ENCODE data around the gene OR1C1. TPM values are rescaled to one million over a fixed set of nuclear protein-coding genes. Genes with fewer than 3 reads are reported as not detected.

OR1C1 gene
- total RNA-seq, 2 experiments from 2014 or later: not detected

DNA sequence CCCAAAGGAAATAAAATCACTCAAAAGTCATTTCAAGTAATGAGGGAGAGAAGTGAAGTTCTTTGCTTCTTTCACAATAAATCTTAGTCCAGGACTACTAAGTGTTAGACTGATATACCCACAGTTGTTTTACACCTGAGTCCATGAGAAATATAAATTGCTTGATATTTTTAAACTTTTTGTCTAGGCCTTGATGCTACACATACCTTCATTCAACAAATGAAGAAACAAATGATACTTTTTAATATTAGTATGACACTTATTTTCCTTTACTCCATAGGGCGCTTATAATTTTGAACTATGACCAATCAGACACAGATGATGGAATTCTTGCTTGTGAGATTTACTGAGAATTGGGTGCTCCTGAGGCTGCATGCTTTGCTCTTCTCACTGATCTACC is 22.0 kb downstream of the OR1C1 start, which contains the start of gene OR14K1:
Gene OR14K1 (plus strand): TSS at position 301 of the 400 bp plus-strand sequence. CDS start 0 bp downstream, at position 301.
- H3K4me1 ChIP-seq (ENCODE audit: insufficient read depth, low read length): no peaks in the 10 kb centered on the region
- no peak within 1 kb of the TSS for H3K4me3 ChIP-seq (ENCODE audit: low read length)
- H3K36me3 ChIP-seq (ENCODE audit: insufficient read depth, low read length): no peaks in the 10 kb centered on the region
- Mint-ChIP-seq H3K9me3 (no peaks in the 10 kb centered on the region), H3K36me3 (ENCODE audit: low read depth) (no peaks in the 10 kb centered on the region), H3K4me1 (ENCODE audit: low read depth) (no peaks in the 10 kb centered on the region), H3K27me3 (peaks cover 4% of the 10 kb centered on the region), H3K27ac (no peak within 1 kb of the TSS), H3K4me3 (no peak within 1 kb of the TSS)
- peaks cover 0 to 2% of the 10 kb centered on the region in 2 experiments for H3K9me3 ChIP-seq (ENCODE audit: control insufficient read depth in 1 of 2, insufficient read depth in 1 of 2, low read length in 2 of 2)
- ChIA-PET POLR2A (no interaction called here), CTCF (no interaction called here)
- H3K27ac ChIP-seq (ENCODE audit: low read depth in 1 of 2, low read length in 2 of 2): no peak within 1 kb of the TSS
- TF ChIP-seq, protein P1, sequence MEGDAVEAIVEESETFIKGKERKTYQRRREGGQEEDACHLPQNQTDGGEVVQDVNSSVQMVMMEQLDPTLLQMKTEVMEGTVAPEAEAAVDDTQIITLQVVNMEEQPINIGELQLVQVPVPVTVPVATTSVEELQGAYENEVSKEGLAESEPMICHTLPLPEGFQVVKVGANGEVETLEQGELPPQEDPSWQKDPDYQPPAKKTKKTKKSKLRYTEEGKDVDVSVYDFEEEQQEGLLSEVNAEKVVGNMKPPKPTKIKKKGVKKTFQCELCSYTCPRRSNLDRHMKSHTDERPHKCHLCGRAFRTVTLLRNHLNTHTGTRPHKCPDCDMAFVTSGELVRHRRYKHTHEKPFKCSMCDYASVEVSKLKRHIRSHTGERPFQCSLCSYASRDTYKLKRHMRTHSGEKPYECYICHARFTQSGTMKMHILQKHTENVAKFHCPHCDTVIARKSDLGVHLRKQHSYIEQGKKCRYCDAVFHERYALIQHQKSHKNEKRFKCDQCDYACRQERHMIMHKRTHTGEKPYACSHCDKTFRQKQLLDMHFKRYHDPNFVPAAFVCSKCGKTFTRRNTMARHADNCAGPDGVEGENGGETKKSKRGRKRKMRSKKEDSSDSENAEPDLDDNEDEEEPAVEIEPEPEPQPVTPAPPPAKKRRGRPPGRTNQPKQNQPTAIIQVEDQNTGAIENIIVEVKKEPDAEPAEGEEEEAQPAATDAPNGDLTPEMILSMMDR (IDR thresholded peaks at IDR 0.05): no peak
- ATAC-seq (ENCODE audit: poor library complexity) (no peak), DNase-seq (no peak)
- intact Hi-C loops (cut with DNase I, micrococcal nuclease): no loop called here
- H3K27me3 ChIP-seq (ENCODE audit: control insufficient read depth in 1 of 2, insufficient read depth in 2 of 2, low read length in 2 of 2): no peaks in the 10 kb centered on the region

DNA sequence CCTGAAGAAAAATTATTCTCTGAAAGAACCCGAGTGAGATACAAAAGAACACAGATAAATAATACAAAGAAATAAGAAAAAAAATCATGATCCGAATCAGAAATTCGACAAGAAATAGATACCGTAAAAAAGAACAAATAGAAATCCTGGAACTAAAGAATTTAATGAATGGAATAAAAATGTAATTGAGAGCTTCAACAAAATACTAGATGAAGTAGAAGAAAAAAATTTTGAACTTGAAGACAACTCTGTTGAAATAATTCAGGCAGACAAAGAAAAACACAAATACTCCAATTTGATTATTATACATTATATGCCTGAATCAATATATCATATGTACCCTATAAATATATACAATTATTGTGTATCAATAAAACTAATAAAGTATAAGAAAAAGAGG is 39.1 kb downstream of the OR1C1 start:
- no peak overlapping the region for H3K27ac ChIP-seq (ENCODE audit: low read depth in 1 of 2, low read length in 2 of 2)

DNA sequence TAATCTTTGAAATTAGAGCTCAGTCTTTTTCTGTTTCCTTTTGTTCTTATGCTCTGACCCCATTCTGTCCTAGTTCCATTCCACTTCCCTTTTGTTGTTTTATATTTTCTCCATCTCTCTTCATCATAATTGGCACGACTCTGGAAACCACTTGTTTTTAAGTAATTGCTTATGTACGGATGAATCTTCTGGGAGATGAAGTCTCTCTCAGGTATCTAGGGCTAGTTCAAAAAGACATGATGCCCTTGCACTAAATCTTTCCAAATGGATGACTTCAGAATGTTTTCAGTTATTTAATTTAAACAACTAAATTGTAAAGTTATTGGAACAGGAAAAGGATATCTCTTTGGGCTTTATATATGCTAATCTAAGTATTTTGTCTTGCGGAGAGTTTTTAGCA is 43.8 kb downstream of the OR1C1 start, which contains the start of gene OR6F1:
Gene OR6F1 (minus strand): TSS at position 101 of the 400 bp plus-strand sequence. CDS start 3,891 bp downstream, outside the sequence.
- Histone ChIP-seq H3K27ac (ENCODE audit: low read depth in 1 of 2, low read length in 2 of 2) (no peak within 1 kb of the TSS), H3K4me3 (ENCODE audit: low read length) (no peak within 1 kb of the TSS), H3K36me3 (ENCODE audit: insufficient read depth, low read length) (no peaks in the 10 kb centered on the region), H3K9me3 (ENCODE audit: control insufficient read depth in 1 of 2, insufficient read depth in 1 of 2, low read length in 2 of 2) (peaks cover 10% of the 10 kb centered on the region in 2 experiments), H3K4me1 (ENCODE audit: insufficient read depth, low read length) (no peaks in the 10 kb centered on the region), H3K27me3 (ENCODE audit: control insufficient read depth in 1 of 2, insufficient read depth in 2 of 2, low read length in 2 of 2) (no peaks in the 10 kb centered on the region)
- intact Hi-C loops (cut with DNase I, micrococcal nuclease): no loop called here
- H3K27me3 Mint-ChIP-seq: peaks cover 3% of the 10 kb centered on the region
- TF ChIP-seq, protein P1 (IDR thresholded peaks at IDR 0.05): no peak
- H3K9me3 Mint-ChIP-seq: peaks cover 2% of the 10 kb centered on the region
- H3K36me3 Mint-ChIP-seq (ENCODE audit: low read depth): no peaks in the 10 kb centered on the region
- H3K27ac Mint-ChIP-seq: no peak within 1 kb of the TSS
- no peaks in the 10 kb centered on the region for H3K4me1 Mint-ChIP-seq (ENCODE audit: low read depth)
- POLR2A ChIA-PET: no interaction called here
- H3K4me3 Mint-ChIP-seq: no peak within 1 kb of the TSS
- DNase-seq (no peak), ATAC-seq (ENCODE audit: poor library complexity) (no peak)
- CTCF ChIA-PET: no interaction called here

More for the DNA sequence above, 39.1 kb downstream of the OR1C1 start:
- Mint-ChIP-seq H3K27ac (no peak overlapping the region), H3K27me3 (no peaks in the 10 kb centered on the region), H3K4me1 (ENCODE audit: low read depth) (no peaks in the 10 kb centered on the region), H3K4me3 (no peak overlapping the region), H3K9me3 (peaks cover 16% of the 10 kb centered on the region), H3K36me3 (ENCODE audit: low read depth) (no peaks in the 10 kb centered on the region)
- TF ChIP-seq, protein P1 (IDR thresholded peaks at IDR 0.05): no peak
- Histone ChIP-seq H3K4me1 (ENCODE audit: insufficient read depth, low read length) (no peaks in the 10 kb centered on the region), H3K4me3 (ENCODE audit: low read length) (no peak overlapping the region), H3K9me3 (ENCODE audit: control insufficient read depth in 1 of 2, insufficient read depth in 1 of 2, low read length in 2 of 2) (peaks cover 4 to 10% of the 10 kb centered on the region in 2 experiments), H3K27me3 (ENCODE audit: control insufficient read depth in 1 of 2, insufficient read depth in 2 of 2, low read length in 2 of 2) (no peaks in the 10 kb centered on the region), H3K36me3 (ENCODE audit: insufficient read depth, low read length) (no peaks in the 10 kb centered on the region)
- intact Hi-C loops (cut with DNase I, micrococcal nuclease): no loop called here
- no peak for ATAC-seq (ENCODE audit: poor library complexity)
- POLR2A ChIA-PET: no interaction called here
- no peak for DNase-seq
- CTCF ChIA-PET: no interaction called here
